HUDEP-2 (cell line): ENCODE results near the gene TPST2.
"Not testable (repeated sequence)": the region's sequence is repeated elsewhere in the genome, so short reads cannot be mapped to it uniquely, and the experiment has no call there.

Experiments used
- DNase-seq, 76 experiments: peaks; one replicate each; lab custom pipeline; 2025; ENCODE audit not compliant: unreplicated experiment in 76 of 76; lab: John Stamatoyannopoulos, UW

Gene TPST2

GRCh38 chr22:26536762-26537134, 53.2 kb downstream of the TPST2 start:
- no peak for DNase-seq

DNA sequence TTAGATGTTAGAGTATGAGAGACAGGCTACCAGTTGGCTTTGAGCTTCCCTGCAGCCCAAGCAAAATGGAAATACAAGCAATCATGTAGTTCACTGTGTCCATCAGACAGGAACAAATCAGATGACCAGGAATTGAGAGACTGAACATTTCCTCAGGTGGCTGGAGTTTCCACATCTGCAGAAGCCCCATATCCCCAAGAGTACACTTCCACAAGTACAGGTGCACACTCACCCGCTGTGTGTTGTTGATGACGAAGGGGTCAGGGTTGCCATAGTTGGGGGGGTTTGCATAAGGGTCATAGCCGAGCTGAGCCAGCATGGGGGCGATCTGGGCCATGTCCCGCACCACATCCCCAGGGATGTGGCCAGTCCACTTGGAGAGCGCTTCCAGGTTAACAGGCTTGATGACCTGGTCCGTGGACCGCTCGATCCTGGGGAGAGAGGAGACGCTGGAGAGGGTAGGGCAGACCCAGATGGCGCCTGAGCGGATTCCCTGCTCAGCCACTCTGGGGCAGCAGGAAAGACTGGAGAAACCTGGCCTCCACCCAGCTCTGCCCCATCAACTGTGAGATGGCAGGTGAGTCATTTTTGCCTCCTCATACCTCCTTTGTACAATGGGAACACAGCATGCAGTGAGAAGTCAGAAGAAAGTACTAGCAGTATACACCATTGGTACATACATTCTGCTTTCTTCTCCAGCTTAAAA, 53.7 kb downstream of the TPST2 start:
- no peak for DNase-seq

GRCh38 chr22:26535603-26535908, 54.4 kb downstream of the TPST2 start:
- no peak for DNase-seq

DNA sequence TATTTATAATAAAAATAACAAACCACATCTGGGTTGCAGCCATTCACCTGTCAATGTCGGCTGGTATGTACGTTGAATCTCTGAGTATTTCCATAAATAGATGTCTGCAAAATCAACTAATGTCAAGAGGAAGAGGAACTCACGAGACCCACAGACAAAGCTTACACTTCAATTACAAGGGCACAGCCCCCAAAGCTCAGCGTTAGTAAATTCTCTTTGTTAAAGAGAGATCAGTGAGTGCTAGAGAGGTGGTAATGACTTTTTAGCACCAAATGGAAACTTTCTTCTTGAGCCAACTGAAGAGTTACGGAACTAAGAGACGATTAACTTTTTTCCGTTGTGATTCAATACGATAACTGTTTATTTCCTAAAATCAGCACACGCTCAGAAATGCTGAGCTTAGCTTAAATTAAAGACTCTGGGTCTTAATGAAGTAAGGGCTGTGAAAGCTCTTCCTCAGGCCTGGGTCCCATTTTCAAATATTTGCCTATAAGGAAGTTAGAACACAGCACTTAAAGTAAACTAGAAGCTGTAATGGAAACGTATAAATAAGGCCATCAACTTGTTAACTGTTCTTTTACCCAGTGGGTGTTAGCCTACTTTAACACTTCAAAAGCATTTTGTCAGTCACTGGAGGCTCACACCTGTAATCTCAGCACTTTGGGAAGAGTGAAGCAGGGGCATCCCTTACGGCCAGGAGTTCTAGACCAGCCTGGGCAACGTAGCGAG, 54.9 kb downstream of the TPST2 start:
- peak in 1 of 76 experiments; percentile 33 for DNase-seq

- no peak for DNase-seq
These were observed 55.6 kb downstream of the TPST2 start for GRCh38 chr22:26534171-26534855.

DNA sequence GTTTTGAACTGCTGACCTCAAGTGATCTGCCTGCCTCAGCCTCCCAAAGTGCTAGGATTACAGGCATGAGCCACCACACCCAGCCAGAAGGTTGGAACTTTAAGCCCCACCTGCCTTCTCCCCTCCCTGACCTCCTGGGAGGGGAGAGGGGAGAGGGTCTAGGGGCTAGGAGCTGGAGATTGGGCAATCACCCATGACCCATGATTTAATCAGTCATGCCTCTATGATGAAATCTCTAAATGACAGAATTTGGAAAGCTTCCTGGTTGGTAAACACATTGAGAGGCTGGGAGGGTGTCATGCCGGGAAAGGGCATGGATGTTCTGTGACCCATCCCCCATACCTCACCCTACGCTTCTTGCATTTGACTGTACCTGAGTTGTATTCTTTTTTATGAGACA, 60.6 kb downstream of the TPST2 start:
- no peak for DNase-seq

- DNase-seq = not testable (repeated sequence)
These were observed 61.4 kb downstream of the TPST2 start for GRCh38 chr22:26528518-26528917.

DNA sequence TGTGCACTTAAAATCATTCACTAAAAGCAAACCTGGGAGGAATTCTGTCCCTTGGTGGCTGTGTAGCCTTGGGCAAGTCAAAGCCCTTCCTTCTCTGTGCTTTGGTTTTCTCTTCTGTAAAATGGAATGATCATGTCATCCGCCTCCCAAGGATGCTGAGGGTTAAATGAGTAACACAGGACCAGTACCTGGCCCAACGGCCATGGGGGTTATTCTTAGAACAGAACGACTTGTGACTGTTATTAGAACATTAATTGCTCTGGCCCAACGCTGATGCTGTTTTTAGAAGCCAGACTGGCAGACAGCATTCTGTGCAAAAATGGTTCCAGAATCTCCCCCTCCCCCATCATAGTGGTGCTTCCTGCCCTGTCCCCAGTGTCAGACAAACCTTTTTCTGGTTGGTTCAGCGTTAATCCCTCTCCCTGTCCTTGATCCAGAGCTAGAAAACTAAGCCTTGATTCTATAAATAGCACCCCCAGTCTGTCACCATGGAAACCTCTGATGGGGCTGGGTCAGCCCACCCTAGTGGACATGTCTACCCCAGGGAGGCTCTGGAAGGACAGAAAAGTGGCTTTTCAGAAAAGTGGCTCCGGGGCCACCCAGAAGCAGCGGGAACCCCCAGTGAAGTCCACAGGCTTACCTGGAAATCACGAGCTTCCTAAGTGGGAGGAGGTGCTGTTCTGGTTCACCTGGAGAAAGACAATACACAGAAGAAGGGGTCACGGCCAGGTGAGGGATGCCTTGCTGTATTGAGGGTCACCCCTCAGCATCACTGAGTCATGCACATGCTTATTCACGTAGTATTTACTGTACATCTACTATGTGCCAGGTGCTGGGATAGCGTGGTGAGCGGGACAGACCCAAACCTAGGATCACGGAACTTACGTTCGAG, 62.1 kb downstream of the TPST2 start:
- DNase-seq = no peak

- DNase-seq = no peak
These were observed 62.8 kb downstream of the TPST2 start for GRCh38 chr22:26527167-26527566.

- DNase-seq = no peak
These were observed 63.9 kb downstream of the TPST2 start for GRCh38 chr22:26525946-26526564.

- no peak for DNase-seq
These were observed 65.1 kb downstream of the TPST2 start for GRCh38 chr22:26524870-26525269.

DNA sequence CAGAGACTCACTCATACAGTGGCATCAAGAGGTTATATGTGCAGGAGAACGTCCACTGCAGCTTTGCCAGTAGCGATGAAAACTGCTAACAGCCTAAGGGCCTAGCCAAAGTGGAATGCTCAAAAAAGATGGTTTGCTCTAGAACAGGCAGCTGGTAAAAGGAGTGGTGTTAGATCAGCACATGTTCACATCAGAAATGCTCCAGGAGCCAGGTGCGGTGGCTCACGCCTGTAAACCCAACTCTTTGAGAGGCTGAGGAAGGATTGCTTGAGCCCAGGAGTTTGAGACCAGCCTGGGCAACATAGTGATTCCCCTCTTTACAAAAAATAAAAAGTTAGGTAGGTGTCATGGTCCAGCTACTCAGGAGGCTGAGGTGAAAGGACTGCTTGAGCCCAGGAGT, 67.3 kb downstream of the TPST2 start:
- DNase-seq = no peak

DNA sequence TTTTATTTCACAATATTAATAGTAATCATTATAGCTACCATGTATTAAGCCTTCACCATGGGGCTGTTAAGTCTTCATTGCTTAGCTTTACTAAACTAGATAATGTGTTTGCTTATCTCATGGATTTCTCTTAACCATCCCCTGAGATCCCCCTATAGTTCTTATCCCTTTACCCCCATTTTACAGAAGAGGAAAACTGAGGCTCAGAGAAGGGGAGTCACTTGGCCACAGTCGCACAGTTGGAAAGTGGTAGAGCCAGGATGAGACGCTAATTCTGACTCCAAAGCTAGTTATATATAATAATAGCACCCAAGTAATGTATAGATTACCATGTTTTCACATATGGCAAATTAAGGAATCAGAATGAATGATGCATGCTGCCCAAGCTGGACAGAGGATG, 67.9 kb downstream of the TPST2 start:
- peak in 1 of 76 experiments; percentile 10 for DNase-seq

DNA sequence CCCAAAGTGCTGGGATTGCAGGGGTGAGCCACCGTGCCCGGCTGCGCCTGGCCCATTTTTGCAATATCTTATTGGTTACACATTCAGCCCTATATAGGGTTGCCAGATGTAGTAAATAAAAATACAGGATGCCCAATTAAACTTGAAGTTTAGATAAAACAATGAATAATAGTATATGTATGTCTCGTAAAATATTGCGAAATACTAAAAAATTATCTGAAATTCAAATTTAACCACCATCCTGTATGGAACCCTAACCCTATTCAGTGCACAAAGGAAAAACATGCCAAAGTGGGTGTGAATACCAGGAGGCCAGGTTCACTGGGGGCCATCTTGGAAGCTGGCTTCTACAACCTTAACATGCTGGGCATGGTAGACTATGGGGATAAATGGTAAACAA, 72.5 kb downstream of the TPST2 start:
- no peak for DNase-seq

DNA sequence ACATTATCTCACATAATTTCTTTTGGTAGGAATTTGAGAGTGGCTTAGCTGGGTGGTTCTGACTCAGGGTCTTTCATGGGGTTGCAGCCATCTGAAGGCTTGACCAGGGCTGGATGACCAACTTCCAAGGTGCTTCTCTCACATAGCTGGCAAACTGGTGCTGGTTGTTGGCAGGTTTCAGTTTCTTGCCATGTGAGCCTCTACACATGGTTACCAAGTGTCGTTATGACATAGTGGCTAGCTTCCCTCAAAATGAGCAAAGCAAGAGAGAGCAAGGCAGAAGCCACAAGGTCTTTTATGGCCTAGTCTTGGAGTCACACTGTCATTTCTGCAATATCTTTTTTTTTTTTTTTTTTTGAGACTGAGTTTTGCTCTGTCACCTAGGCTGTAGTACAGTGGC, 73.4 kb downstream of the TPST2 start:
- DNase-seq = no peak

GRCh38 chr22:26515931-26516330, 74.0 kb downstream of the TPST2 start:
- DNase-seq = no peak

GRCh38 chr22:26514419-26515161, 75.3 kb downstream of the TPST2 start:
- DNase-seq = no peak

DNA sequence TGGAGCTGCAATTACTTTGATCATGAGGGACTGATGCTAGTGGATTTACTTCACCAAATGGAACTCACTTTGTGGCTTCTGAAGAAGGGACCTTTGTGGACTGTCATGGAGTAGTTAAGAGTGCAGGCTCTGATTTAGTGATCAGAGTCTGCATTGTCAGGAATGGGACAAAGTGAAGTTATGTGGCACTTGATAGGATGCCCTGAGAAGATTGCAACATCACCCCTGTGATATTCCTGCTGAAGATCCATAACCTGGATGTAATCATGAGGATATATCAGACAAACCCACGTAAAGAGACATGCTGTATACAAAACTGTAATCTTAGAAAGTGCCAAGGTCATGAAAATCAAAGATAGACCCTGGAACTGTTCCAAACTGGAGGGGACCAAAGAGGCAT, 76.1 kb downstream of the TPST2 start:
- DNase-seq = no peak

- peak in 74 of 76 experiments; percentile 40 to 95 (median 88) for DNase-seq
These were observed 77.7 kb downstream of the TPST2 start, which contains the start of gene TFIP11 for GRCh38 chr22:26512149-26512793. TSS of gene TFIP11 (minus strand) at chr22:26512473. CDS start at chr22:26510272, 2,201 bp downstream.
